GM18519 (cell line): ENCODE data around the gene RETREG3.
"Not testable (repeated sequence)": the region's sequence is repeated elsewhere in the genome, so short reads cannot be mapped to it uniquely, and the experiment has no call there.

Source experiments
- ATAC-seq: cut with Tn5 transposase; IDR thresholded peaks from one replicate; pipeline ENCODE4 v1.9.1; 2021; ENCODE audit warnings: mild to moderate bottlenecking, moderate library complexity; ENCODE audit not compliant: unreplicated experiment, low FRiP score

Gene RETREG3

GRCh38 chr17:42574463-42574862 lies 34.7 kb downstream of the RETREG3 start:
- ATAC-seq: no peak

- no peak for ATAC-seq
Measured at GRCh38 chr17:42573095-42573494, 36.1 kb downstream of the RETREG3 start.

- no peak for ATAC-seq
Measured at GRCh38 chr17:42571435-42572225, 37.5 kb downstream of the RETREG3 start.

GRCh38 chr17:42568341-42569111 lies 40.6 kb downstream of the RETREG3 start:
- ATAC-seq: no peak

GRCh38 chr17:42566883-42567573 lies 42.1 kb downstream of the RETREG3 start, which contains the start of gene MLX:
MLX (plus strand) TSS chr17:42567100; CDS start chr17:42567125, 25 bp downstream.
- ATAC-seq: no peak

- ATAC-seq: no peak
Measured at GRCh38 chr17:42566215-42566882, 42.8 kb downstream of the RETREG3 start.

GRCh38 chr17:42565523-42566214 lies 43.5 kb downstream of the RETREG3 start:
- ATAC-seq: no peak

GRCh38 chr17:42564815-42565522 lies 44.2 kb downstream of the RETREG3 start:
- ATAC-seq: no peak

- ATAC-seq: no peak
Measured at GRCh38 chr17:42563950-42564349, 45.2 kb downstream of the RETREG3 start.

GRCh38 chr17:42563543-42563942 lies 45.6 kb downstream of the RETREG3 start:
- ATAC-seq: no peak

GRCh38 chr17:42563143-42563509 lies 46.0 kb downstream of the RETREG3 start:
- ATAC-seq: no peak

- no peak for ATAC-seq
Measured at GRCh38 chr17:42562388-42563142, 46.6 kb downstream of the RETREG3 start.

GRCh38 chr17:42561897-42562387 lies 47.2 kb downstream of the RETREG3 start, which contains the start of gene COASY:
COASY (plus strand) TSS chr17:42562148; CDS start chr17:42562623, 475 bp downstream.
- no peak for ATAC-seq

GRCh38 chr17:42560246-42560645 lies 48.9 kb downstream of the RETREG3 start:
- ATAC-seq: no peak

- no peak for ATAC-seq
Measured at GRCh38 chr17:42559075-42559474, 50.1 kb downstream of the RETREG3 start.

GRCh38 chr17:42555961-42556617 lies 53.1 kb downstream of the RETREG3 start:
- ATAC-seq: not testable (repeated sequence)

- ATAC-seq: no peak
Measured at GRCh38 chr17:42555122-42555622, 54.0 kb downstream of the RETREG3 start.
